Spleen (tissue), 7 donors: ENCODE data around the gene RGS6.

Experiments
- POLR2A ChIP-seq, 3 donors: fragments of 450-650 bp; IDR thresholded peaks; one replicate each; pipeline ENCODE4 v1.5.1; 2017; ENCODE audit warnings: antibody characterized with exemption in 3 of 3, mild to moderate bottlenecking in 1 of 3
- POLR2AphosphoS5 ChIP-seq, 3 donors: sonication (generic); formaldehyde crosslinking; IDR thresholded peaks; one replicate each; pipeline ENCODE4 v1.5.1; 2017; ENCODE audit warnings: antibody characterized with exemption in 3 of 3
- TF ChIP-seq, protein P1 (sequence below), 11 experiments: fragments of 200-600 bp in 7 of 11; fragments of 450-650 bp in 4 of 11; sonication (generic) in 4 of 11; IDR thresholded peaks in 8 of 11; conservative IDR thresholded peaks in 3 of 11; 1 replicate in 7 of 11; 2 replicates in 4 of 11; pipeline versions ENCODE4 v1.4.0 to v1.8.0; 2016 to 2021; ENCODE audit warnings: antibody characterized with exemption in 11 of 11, inconsistent platforms in 4 of 11, mild to moderate bottlenecking in 1 of 11
- donor health status: DM: no; HTN: no; CAD: no; lungs with moderate emphysema.
- donor health status: DM: no; HTN: no; CAD: no.
- donor health status: DM: no; HTN: no; CAD: no.

- TF ChIP-seq, protein P1, sequence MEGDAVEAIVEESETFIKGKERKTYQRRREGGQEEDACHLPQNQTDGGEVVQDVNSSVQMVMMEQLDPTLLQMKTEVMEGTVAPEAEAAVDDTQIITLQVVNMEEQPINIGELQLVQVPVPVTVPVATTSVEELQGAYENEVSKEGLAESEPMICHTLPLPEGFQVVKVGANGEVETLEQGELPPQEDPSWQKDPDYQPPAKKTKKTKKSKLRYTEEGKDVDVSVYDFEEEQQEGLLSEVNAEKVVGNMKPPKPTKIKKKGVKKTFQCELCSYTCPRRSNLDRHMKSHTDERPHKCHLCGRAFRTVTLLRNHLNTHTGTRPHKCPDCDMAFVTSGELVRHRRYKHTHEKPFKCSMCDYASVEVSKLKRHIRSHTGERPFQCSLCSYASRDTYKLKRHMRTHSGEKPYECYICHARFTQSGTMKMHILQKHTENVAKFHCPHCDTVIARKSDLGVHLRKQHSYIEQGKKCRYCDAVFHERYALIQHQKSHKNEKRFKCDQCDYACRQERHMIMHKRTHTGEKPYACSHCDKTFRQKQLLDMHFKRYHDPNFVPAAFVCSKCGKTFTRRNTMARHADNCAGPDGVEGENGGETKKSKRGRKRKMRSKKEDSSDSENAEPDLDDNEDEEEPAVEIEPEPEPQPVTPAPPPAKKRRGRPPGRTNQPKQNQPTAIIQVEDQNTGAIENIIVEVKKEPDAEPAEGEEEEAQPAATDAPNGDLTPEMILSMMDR (IDR thresholded peaks at IDR 0.05 in 8 of 11, conservative IDR thresholded peaks at IDR 0.05 in 3 of 11), result no peak
- TF ChIP-seq POLR2A (IDR thresholded peaks at IDR 0.05) (no peak), POLR2AphosphoS5 (IDR thresholded peaks at IDR 0.05) (no peak)
Measured at GRCh38 chr14:72098210-72098609, 166.0 kb downstream of the RGS6 start.
